Ascending aorta (tissue), 2 donors: ENCODE results near the gene LMBR1. TPM values are rescaled to one million over a fixed set of nuclear protein-coding genes. Genes with fewer than 3 reads are reported as not detected.
"Not testable (repeated sequence)": the region's sequence is repeated elsewhere in the genome, so short reads cannot be mapped to it uniquely, and the experiment has no call there.

Experiments
- DNase-seq, 2 donors: peaks; one replicate each; pipeline ENCODE4 v3.0.0-alpha.2; 2019; ENCODE audit warnings: low spot score in 2 of 2
- H3K27ac ChIP-seq, 2 donors: fragments of 200-600 bp; sonication (generic); one replicate each; pipeline ENCODE4 v1.5.1; 2016 to 2017; ENCODE audit warnings: mild to moderate bottlenecking in 1 of 2
- H3K27me3 ChIP-seq: fragments of 200-600 bp; sonication (generic); one replicate; pipeline ENCODE4 v1.5.1; 2017
- H3K36me3 ChIP-seq, 2 donors: fragments of 200-600 bp; sonication (generic); one replicate each; pipeline ENCODE4 v1.5.1; 2016
- H3K4me1 ChIP-seq, 2 donors: fragments of 200-600 bp; sonication (generic); one replicate each; pipeline ENCODE4 v1.5.1; 2016 to 2017; ENCODE audit warnings: mild to moderate bottlenecking in 1 of 2
- H3K4me3 ChIP-seq, 2 donors: fragments of 200-600 bp; sonication (generic); one replicate each; pipeline ENCODE4 v1.5.1; 2016 to 2017; ENCODE audit warnings: mild to moderate bottlenecking in 1 of 2
- H3K9me3 ChIP-seq, 2 donors: fragments of 200-600 bp; sonication (generic); one replicate each; pipeline ENCODE4 v1.5.1; 2016
- intact Hi-C: fragments of 100-400 bp; cut with DNase I; formaldehyde crosslinking; loops from one replicate; pipeline ENCODE4 v1.15.1; 2023
- total RNA-seq: library from RNA; depleted of rRNA; stranded (reverse); fragments of >200 nt; gene quantifications from one replicate; pipeline ENCODE4 v1.1.0, GENCODE V29; 2016
- TF ChIP-seq, protein P1 (sequence below), 3 experiments: fragments of 200-600 bp in 2 of 3; fragments of 450-650 bp in 1 of 3; sonication (generic) in 2 of 3; IDR thresholded peaks; one replicate each; pipeline ENCODE4 v1.5.1; 2016 to 2019; ENCODE audit warnings: antibody characterized with exemption in 3 of 3, mild to moderate bottlenecking in 1 of 3, moderate library complexity in 1 of 3

Gene LMBR1
- total RNA-seq, 1 donor from 2014 or later: 14.8 TPM

DNA sequence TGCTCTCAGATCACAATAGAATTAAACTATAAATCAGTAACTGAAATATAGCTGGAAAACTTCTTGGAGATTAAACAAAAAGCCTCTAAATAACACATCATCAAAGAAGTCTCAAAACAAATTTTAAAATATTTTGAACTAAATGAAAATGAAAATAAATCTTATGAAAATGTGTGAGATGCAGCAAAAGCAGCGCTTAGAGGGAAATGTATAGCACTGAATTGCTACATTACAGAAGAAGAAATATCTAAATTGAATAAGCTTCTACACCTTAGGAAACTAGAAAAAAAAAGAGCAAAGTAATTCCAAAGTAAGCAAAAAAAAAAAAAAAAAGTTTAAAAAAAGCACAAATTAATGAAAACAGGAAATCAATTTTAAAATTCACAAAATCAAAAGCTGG lies 35.2 kb downstream of the LMBR1 start:
- Histone ChIP-seq H3K27ac (no peak overlapping the region), H3K4me3 (no peak overlapping the region), H3K9me3 (peaks cover 0 to 27% of the 10 kb centered on the region in 2 donors), H3K27me3 (no peaks in the 10 kb centered on the region), H3K4me1 (no peaks in the 10 kb centered on the region), H3K36me3 (peaks cover 0 to 16% of the 10 kb centered on the region in 2 donors)
- DNase-seq: no peak
- TF ChIP-seq, protein P1, sequence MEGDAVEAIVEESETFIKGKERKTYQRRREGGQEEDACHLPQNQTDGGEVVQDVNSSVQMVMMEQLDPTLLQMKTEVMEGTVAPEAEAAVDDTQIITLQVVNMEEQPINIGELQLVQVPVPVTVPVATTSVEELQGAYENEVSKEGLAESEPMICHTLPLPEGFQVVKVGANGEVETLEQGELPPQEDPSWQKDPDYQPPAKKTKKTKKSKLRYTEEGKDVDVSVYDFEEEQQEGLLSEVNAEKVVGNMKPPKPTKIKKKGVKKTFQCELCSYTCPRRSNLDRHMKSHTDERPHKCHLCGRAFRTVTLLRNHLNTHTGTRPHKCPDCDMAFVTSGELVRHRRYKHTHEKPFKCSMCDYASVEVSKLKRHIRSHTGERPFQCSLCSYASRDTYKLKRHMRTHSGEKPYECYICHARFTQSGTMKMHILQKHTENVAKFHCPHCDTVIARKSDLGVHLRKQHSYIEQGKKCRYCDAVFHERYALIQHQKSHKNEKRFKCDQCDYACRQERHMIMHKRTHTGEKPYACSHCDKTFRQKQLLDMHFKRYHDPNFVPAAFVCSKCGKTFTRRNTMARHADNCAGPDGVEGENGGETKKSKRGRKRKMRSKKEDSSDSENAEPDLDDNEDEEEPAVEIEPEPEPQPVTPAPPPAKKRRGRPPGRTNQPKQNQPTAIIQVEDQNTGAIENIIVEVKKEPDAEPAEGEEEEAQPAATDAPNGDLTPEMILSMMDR (IDR thresholded peaks at IDR 0.05): no peak
- intact Hi-C loops: no loop called here

- intact Hi-C loops: no loop called here
- Histone ChIP-seq H3K9me3 (peaks cover 0 to 22% of the 10 kb centered on the region in 2 donors), H3K4me3 (no peak overlapping the region), H3K36me3 (no peaks in the 10 kb centered on the region), H3K4me1 (no peaks in the 10 kb centered on the region), H3K27ac (no peak overlapping the region), H3K27me3 (no peaks in the 10 kb centered on the region)
- no peak for DNase-seq
- TF ChIP-seq, protein P1 (IDR thresholded peaks at IDR 0.05): no peak
These were observed 38.3 kb downstream of the LMBR1 start for GRCh38 chr7:156854654-156855053.

DNA sequence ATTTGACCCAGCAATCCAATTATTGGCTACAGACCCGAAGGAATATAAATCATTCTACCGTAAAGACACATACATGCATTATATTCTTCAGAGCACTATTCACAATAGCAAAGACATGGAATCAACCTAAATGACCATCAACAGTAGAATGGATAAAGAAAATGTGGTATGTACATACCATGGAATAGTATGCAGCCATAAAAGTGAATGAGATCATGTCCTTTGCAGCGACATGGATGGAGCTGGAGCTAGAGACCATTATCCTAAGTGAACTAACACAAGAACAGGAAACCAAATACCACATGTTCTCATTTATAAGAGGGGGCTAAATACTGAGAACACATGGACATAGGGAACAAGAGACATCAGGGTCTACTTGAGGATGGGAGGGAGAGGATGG lies 44.0 kb downstream of the LMBR1 start:
- Histone ChIP-seq H3K36me3 (no peaks in the 10 kb centered on the region), H3K27ac (no peak overlapping the region), H3K9me3 (peaks cover 0 to under 1% of the 10 kb centered on the region in 2 donors), H3K4me3 (no peak overlapping the region), H3K4me1 (no peaks in the 10 kb centered on the region), H3K27me3 (no peaks in the 10 kb centered on the region)
- no peak for DNase-seq
- TF ChIP-seq, protein P1 (IDR thresholded peaks at IDR 0.05): no peak
- intact Hi-C loops: no loop called here

DNA sequence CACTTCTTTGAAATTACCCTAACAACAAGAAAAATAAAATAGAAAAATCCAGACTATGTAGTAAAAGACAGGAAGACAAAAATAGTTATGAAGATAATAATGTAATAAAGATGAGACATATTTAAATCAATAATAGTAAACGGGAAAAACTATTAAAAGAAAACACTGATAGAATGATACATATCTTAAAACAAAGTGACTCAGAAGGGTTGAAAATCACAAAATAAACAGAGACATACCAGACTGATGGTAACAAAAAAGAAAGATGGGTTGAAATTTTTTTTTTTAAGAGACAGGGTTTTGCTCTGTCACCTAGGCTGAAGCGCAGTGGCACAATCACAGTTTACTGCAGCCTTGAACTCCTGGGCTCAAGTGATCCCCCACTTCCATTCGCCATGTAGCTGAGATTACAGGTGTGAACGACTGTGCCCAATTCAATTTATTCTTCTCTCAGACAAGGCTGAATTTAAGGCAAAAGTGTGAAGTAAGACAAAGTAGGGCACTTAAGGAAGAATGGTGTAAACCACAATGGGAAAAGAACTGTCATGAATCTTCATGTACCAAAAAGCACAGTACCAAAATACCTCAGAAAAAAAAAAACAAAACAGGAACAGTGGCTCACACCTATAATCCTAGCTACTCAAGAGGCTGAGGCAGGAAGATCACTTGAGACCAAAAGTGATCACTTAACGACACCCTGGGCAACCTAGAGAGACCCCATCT lies 47.4 kb downstream of the LMBR1 start:
- H3K27ac ChIP-seq: no peak overlapping the region
- no peaks in the 10 kb centered on the region for H3K4me1 ChIP-seq
- H3K36me3 ChIP-seq: no peaks in the 10 kb centered on the region

DNA sequence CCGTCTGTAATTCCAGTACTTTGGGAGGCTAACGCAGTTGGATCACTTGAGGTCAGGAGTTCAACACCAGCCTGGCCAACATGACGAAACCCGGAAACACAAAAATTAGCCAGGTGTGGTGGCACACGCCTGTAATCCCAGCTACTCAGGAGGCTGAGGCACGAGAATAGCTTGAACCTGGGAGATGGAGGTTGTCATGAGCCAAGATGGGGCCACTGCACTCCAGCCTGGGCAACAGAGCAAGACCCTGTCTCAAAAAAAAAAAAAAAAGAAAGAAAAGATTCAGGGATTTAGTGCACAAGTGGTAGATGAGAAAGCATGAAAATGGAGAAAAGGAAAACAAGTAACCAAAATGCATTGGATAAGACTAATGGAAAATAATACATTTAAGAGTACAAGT lies 49.4 kb downstream of the LMBR1 start:
- H3K36me3 ChIP-seq, H3K4me1 ChIP-seq, H3K4me3 ChIP-seq, DNase-seq, H3K27ac ChIP-seq, intact Hi-C loops, H3K27me3 ChIP-seq, H3K9me3 ChIP-seq: not testable (repeated sequence)

More for the DNA sequence above, 47.4 kb downstream of the LMBR1 start:
- intact Hi-C loops: no loop called here
- TF ChIP-seq, protein P1 (IDR thresholded peaks at IDR 0.05): no peak
- Histone ChIP-seq H3K27me3 (no peaks in the 10 kb centered on the region), H3K4me3 (no peak overlapping the region), H3K9me3 (no peaks in the 10 kb centered on the region)
- no peak for DNase-seq

DNA sequence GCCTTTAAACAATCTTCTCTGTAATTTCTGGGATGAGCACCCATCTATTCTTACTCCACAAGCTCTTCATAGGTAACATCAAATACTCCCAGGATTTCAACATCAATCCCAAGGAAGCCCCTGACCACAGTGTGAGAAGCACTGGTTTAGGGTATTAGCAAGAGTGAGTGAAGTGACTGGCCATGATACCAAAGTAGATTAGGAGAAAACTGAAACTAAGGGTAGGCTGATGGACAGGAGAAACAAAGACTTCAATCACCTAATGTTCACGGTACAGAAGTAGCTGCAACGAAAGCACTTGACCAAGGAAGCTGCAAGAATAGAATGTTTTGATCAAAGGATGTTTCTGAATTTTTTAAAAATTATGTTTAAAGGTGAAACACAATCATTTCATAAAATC lies 49.8 kb downstream of the LMBR1 start:
- no peak overlapping the region for H3K27ac ChIP-seq
- H3K4me3 ChIP-seq: no peak overlapping the region
- TF ChIP-seq, protein P1 (IDR thresholded peaks at IDR 0.05): no peak
- no peaks in the 10 kb centered on the region for H3K9me3 ChIP-seq
- H3K36me3 ChIP-seq: no peaks in the 10 kb centered on the region
- intact Hi-C loops: no loop called here
- H3K4me1 ChIP-seq: no peaks in the 10 kb centered on the region
- H3K27me3 ChIP-seq: no peaks in the 10 kb centered on the region
- no peak for DNase-seq
